T-helper 2 cell treated with Interferon-gamma antibody and Interleukin-4, amounts not matched to agents 5 μg/mL and 100 μg/mL, for 36 hours (primary cell): Measurements from ENCODE around the gene THBS1.

Experiments used
- DNase-seq: peaks from one replicate; pipeline ENCODE4 v3.0.0; 2021; ENCODE audit warnings: low spot score
- H3K27ac Mint-ChIP-seq: one replicate; pipeline ENCODE4 v1.8.0; 2021; ENCODE audit warnings: mild to moderate bottlenecking, mixed read lengths
- H3K27me3 Mint-ChIP-seq: one replicate; pipeline ENCODE4 v1.8.0; 2021; ENCODE audit warnings: low read depth, mixed read lengths
- H3K36me3 Mint-ChIP-seq: one replicate; pipeline ENCODE4 v1.8.0; 2021; ENCODE audit warnings: low read depth, mixed read lengths
- H3K4me1 Mint-ChIP-seq: one replicate; pipeline ENCODE4 v1.8.0; 2021; ENCODE audit warnings: low read depth, mixed read lengths
- H3K4me3 Mint-ChIP-seq: one replicate; pipeline ENCODE4 v1.8.0; 2022; ENCODE audit warnings: mild to moderate bottlenecking, moderate library complexity, mixed read lengths
- H3K9me3 Mint-ChIP-seq: one replicate; pipeline ENCODE4 v1.8.0; 2021; ENCODE audit warnings: mixed read lengths

THBS1 gene

DNA sequence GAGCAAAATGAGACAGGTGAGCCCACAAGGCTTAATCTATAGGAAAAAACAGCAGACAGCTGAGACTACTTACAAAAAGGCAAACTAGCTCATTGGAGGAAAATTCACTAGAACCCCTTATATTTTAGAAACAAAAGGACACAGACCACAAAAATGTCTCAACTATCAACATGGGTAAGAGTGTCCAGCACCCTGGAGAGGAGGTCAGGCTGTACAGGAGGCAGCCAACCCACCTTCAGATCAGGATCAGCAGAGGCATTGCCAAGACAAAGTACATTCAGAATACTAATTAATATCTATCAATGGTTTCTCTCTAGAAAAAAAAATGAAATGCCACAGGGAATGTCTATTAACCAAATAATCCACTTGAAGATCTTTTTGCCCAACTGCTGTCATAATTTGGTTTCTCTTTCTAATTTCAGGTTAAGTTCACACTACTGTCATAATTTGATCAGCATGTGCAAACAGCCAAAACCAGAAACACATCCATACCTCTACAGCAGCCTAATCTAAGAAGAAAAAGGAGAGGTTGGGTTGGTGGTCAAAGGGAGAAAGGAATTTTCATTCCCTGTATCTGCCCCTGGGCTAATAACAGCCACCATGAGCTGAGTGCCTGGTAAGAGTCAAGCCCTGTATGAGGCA lies 26.0 kb upstream of the THBS1 start:
- H3K27ac Mint-ChIP-seq: no peak overlapping the region

DNA sequence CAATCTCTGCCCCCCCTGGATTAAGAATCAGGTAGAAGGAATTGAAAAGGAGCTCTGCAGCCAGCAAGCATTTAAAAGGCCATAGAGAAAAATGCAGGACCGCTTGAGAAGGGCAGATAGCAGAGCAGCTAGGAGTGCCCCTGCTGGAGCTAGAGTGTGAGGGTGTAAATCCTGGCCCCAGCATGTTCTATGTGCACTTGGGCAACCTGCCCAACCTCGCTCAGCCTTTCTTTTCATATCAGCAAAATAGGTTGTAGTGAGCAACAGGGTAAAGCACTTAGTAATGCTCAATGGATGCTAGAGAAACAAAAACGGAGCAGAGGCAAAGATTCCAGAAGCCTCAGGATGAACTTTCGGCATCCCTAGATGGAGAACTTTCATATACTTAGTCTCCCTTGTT lies 25.0 kb upstream of the THBS1 start:
- Mint-ChIP-seq H3K4me1 (peaks cover 9% of the 10 kb centered on the region), H3K9me3 (no peaks in the 10 kb centered on the region), H3K27ac (no peak overlapping the region), H3K4me3 (no peak overlapping the region), H3K36me3 (no peaks in the 10 kb centered on the region), H3K27me3 (peaks cover 16% of the 10 kb centered on the region)
- no peak for DNase-seq

More for the DNA sequence above, 26.0 kb upstream of the THBS1 start:
- Mint-ChIP-seq H3K4me3 (no peak overlapping the region), H3K9me3 (no peaks in the 10 kb centered on the region), H3K36me3 (no peaks in the 10 kb centered on the region), H3K4me1 (peaks cover 9% of the 10 kb centered on the region), H3K27me3 (peaks cover 17% of the 10 kb centered on the region)
- no peak for DNase-seq

DNA sequence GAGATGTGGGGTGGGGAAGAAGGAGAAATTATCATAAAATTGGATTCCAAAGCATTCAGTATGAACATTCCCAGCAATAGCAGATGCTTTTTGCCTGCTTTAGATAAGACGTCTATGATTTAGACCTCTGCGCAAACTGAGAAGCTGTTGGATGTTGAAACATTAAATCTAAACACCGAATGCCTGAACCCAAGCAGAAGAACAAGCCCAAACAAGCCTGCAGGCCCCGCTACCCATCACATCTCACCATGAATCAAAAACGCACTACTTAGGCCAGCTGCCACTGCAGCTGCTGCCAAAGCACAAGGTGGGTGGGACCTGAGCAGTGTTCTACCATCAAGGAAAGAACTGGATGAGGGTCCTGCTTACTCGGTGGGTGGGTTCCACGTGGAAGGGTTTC lies 24.4 kb upstream of the THBS1 start:
- Mint-ChIP-seq H3K4me3 (no peak overlapping the region), H3K36me3 (no peaks in the 10 kb centered on the region), H3K27ac (no peak overlapping the region), H3K4me1 (peaks cover 9% of the 10 kb centered on the region), H3K27me3 (peaks cover 12% of the 10 kb centered on the region), H3K9me3 (no peaks in the 10 kb centered on the region)
- DNase-seq: no peak

DNA sequence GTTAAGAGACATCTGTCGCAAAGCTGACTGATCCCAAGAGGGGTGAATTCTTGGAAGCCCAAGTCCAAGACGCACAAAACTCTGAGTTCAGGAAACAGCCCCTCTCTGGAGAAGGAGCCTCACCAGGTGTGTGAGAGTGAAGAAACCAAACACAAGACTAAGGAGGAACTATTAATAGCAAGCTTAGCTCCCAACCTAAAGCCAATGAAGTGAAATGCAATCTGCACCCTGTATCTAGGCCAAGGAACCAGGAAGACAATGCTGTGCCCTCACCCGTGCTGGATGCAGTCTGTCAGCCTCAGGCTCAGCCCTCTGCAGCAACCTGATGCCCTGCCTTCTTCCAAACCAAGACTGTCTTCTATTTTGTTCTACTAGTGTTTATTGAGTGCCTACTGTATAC lies 22.5 kb upstream of the THBS1 start:
- Mint-ChIP-seq H3K9me3 (no peaks in the 10 kb centered on the region), H3K4me3 (no peak overlapping the region), H3K27me3 (peaks cover 16% of the 10 kb centered on the region)

DNA sequence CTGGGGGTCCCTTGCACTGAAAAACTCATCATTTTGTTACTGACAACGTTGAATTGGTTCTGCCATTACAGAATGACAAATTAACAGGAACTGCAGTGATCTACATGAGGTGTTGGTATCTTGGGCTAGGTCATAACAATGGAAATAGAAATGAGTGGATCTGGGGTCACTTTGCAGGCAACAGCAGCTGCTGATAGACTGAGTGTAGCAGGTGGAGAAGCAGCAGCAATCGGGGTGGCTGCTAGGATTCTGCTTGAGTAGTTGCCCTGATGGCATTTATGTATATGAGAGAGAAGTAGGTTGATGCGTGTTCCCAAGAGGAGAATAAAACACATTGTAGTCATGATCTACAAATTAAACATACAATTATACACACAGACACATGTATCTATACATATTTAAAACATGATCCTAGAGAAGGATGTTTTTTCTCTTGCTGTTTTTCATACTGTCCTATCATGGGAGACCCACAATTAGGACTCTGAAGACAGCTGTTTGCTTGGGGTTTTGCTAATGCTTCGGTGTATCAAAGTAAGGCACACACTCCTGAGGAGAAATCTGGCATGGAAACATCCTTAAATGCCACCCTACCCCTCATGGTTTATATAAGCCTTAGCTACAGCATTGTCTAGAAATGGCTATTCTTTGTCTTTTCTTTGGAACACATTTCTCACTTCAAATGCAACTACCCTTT lies 15.8 kb upstream of the THBS1 start:
- no peak overlapping the region for H3K4me3 Mint-ChIP-seq
- H3K36me3 Mint-ChIP-seq: no peaks in the 10 kb centered on the region
- no peak for DNase-seq
- H3K27ac Mint-ChIP-seq: no peak overlapping the region
- H3K4me1 Mint-ChIP-seq: no peaks in the 10 kb centered on the region
- no peaks in the 10 kb centered on the region for H3K9me3 Mint-ChIP-seq
- H3K27me3 Mint-ChIP-seq: peaks cover 15% of the 10 kb centered on the region

More for the DNA sequence above, 22.5 kb upstream of the THBS1 start:
- Mint-ChIP-seq H3K36me3 (no peaks in the 10 kb centered on the region), H3K4me1 (peaks cover 6% of the 10 kb centered on the region), H3K27ac (no peak overlapping the region)
- no peak for DNase-seq

DNA sequence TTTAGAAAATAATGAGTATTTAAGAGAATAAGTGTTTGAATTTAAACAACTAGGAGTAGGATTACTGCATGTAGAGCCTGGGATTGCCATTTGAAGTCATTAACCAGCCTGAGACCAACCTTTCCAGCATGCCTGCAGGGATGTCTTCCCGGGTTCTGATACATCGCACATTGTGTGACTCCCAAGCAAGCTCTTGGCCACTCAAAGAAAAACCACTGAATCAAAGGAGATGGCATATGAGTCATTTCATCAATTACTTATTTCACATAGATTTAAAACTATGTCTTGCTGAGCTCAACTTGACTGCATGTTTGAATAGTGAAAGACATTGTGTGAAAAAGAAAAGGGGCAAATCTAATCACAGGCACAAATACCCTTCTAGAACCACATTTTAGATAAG lies 15.0 kb upstream of the THBS1 start:
- H3K27ac Mint-ChIP-seq: no peak overlapping the region
- DNase-seq: no peak
- H3K36me3 Mint-ChIP-seq: no peaks in the 10 kb centered on the region
- no peak overlapping the region for H3K4me3 Mint-ChIP-seq
- H3K4me1 Mint-ChIP-seq: no peaks in the 10 kb centered on the region
- H3K9me3 Mint-ChIP-seq: no peaks in the 10 kb centered on the region
- H3K27me3 Mint-ChIP-seq: peaks cover 15% of the 10 kb centered on the region

DNA sequence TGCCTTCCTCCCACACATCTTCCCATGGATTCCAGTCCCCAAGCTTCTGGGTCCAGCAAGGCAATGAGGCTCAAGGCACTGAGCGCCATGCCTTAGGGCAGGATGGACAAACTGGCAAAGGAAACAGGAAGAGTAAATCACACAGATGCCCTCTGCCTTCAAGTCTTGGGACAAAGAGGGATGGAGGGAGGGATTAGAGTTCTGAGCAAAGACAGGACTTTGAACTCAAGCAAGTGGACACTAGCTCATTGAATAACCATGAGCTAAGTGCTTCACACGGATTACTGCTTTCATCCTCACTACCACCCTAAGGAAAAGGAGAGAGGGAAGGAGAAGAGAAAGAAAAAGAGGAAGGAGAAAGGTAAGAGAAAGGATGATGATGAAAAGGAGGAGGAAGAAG lies 7.6 kb upstream of the THBS1 start:
- H3K27ac Mint-ChIP-seq: no peak overlapping the region
- DNase-seq: no peak
- no peaks in the 10 kb centered on the region for H3K36me3 Mint-ChIP-seq

DNA sequence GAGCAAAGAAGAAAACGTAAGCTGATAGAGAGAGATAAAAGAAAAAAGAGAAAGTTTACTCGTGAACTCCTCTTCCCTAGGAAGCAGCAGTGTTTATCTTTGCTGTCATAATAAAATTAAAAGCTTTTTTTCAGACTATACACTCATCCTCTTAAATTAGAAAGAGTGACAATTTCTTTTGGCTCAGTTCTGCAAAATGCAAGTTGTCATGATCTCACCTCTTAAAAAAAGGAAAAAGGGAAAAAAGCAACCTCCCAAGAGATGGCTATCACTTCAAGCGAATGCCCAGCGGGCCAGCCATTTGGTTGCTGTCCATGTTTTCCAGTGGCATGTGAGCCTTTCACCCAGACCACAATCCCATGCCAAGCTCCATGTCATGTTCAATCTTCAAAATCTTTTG lies 7.0 kb upstream of the THBS1 start:
- H3K27ac Mint-ChIP-seq: no peak overlapping the region
- H3K4me3 Mint-ChIP-seq: no peak overlapping the region
- H3K9me3 Mint-ChIP-seq: no peaks in the 10 kb centered on the region
- no peak for DNase-seq
- no peaks in the 10 kb centered on the region for H3K36me3 Mint-ChIP-seq
- peaks cover 37% of the 10 kb centered on the region for H3K27me3 Mint-ChIP-seq
- H3K4me1 Mint-ChIP-seq: no peaks in the 10 kb centered on the region

More for the DNA sequence above, 7.6 kb upstream of the THBS1 start:
- peaks cover 32% of the 10 kb centered on the region for H3K27me3 Mint-ChIP-seq
- no peak overlapping the region for H3K4me3 Mint-ChIP-seq
- no peaks in the 10 kb centered on the region for H3K9me3 Mint-ChIP-seq
- no peaks in the 10 kb centered on the region for H3K4me1 Mint-ChIP-seq

DNA sequence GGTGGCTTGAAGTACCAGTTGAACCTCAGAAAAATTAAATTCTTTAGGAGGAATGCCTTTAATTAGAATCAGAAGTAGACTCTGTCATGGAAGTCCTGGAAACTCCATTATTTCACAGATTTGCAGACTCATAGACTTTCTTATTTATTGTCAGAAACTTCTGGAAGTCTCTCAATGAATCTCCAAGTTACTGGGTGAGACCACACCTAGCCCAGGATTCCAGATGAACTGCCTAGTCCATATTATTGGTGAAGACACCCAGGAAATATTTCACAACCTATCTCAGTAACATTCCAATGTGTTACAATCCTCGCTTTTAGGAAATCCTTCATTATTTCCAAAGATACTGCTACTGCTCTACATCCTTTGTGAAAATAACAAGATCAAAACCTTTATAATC lies 6.5 kb upstream of the THBS1 start:
- Mint-ChIP-seq H3K27me3 (peaks cover 43% of the 10 kb centered on the region), H3K9me3 (no peaks in the 10 kb centered on the region), H3K27ac (no peak overlapping the region), H3K4me3 (no peak overlapping the region), H3K4me1 (no peaks in the 10 kb centered on the region), H3K36me3 (no peaks in the 10 kb centered on the region)
- DNase-seq: no peak

DNA sequence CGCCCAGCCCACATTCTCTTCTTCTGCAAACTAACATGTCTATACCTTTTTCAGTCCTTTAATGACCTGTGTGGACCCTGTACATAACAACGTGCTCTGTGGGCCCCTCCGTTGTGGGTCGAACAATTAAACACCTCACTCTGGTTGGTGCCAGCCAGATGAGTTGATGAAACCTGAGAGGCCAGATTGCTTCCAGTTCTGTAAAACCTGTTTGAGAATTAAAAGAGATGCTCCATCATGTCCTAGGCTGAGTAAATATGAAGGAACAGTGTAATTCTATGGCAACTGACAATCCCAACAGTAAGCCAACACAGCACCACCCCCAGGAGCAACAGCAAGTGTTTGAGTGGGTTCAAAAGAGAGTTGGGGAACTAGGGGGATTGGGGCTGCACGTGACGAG lies 5.7 kb upstream of the THBS1 start:
- peaks cover 46% of the 10 kb centered on the region for H3K27me3 Mint-ChIP-seq
- no peak for DNase-seq
- no peaks in the 10 kb centered on the region for H3K36me3 Mint-ChIP-seq
- no peaks in the 10 kb centered on the region for H3K9me3 Mint-ChIP-seq
- no peak overlapping the region for H3K4me3 Mint-ChIP-seq
- H3K4me1 Mint-ChIP-seq: peaks cover 3% of the 10 kb centered on the region
- no peak overlapping the region for H3K27ac Mint-ChIP-seq

DNA sequence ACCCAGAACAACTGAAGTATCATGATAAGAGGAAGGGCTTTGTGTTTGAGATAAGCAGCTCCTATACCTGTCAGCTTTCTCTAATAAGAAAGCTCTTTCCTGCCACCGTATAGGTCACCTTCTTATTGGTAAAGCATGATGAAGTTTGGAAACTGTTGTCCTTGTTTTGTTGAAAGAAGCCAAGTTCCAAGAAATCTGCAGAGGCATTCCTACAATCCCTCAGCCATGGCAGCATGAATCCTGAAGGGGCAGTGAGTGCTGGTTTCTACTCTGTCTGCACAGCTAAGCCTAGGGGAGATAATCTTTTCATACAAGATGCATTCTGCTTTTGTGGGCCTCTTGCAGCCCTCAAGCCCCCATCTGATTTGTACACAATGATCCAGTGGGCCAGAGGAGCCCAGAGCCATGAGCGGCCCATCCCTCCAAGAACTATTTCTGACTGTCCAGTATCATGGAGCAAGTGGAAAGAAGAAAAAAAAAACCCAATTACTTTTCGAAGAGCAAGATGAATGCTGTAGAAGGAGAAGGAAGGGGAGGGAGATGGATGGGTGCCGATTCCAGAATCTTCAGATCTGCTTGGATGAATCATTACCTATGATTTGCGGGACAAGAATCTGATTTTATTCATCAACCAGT lies 1.9 kb upstream of the THBS1 start:
- no peaks in the 10 kb centered on the region for H3K9me3 Mint-ChIP-seq
- peaks cover 9% of the 10 kb centered on the region for H3K4me1 Mint-ChIP-seq
- no peak overlapping the region for H3K4me3 Mint-ChIP-seq
- H3K27me3 Mint-ChIP-seq: peaks cover 63% of the 10 kb centered on the region
- H3K36me3 Mint-ChIP-seq: no peaks in the 10 kb centered on the region
- no peak overlapping the region for H3K27ac Mint-ChIP-seq
- DNase-seq: no peak

DNA sequence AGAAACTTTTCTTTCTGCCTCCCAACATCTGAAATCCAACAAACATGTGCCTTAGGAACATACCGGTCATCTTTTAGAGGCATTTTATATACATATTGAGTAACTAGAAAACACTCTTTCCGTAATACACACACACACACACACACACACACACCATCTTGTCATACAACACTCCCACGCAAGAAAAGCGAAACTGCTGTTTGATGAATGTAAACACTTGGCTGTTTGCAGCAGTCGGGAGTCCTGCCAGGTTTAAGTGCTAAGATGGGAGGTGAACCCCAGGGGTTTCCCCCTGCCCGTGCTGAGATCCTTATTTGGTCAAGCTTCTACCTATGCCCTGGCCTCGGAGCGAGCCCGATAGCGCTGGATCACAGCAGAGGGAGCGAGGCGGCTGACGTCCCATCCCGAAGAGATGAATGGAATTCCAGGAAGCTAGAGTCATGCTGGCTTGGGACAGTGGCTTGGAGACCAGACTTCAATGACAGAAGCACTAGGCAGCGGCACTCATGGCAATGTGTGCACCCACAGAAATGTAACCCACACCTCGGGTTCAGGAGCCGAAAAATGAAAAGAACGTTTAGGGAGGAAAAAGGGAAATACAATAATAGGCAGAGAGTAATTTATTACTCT lies 1.3 kb upstream of the THBS1 start:
- DNase-seq: no peak
- Mint-ChIP-seq H3K4me1 (peaks cover 9% of the 10 kb centered on the region), H3K9me3 (no peaks in the 10 kb centered on the region), H3K36me3 (no peaks in the 10 kb centered on the region), H3K4me3 (peak overlapping the region; percentile 63), H3K27me3 (peaks cover 60% of the 10 kb centered on the region), H3K27ac (no peak overlapping the region)

DNA sequence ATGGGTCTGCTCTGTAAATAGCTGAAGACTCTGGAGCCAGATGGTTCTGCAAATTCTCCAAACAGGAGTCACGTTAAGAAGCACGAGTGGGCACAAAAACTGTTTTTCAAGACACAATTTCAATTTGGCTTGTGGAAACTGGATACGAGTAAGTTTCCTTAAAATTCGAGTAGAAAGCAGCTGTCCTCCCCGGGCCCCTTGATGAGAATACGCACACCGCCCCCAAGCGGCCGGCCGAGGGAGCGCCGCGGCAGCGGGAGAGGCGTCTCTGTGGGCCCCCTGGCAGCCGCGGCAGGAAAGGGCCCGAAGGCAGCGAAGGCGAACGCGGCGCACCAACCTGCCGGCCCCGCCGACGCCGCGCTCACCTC lies 778 bp upstream of the THBS1 start:
- Mint-ChIP-seq H3K9me3 (no peaks in the 10 kb centered on the region), H3K27ac (no peak overlapping the region), H3K4me3 (peak overlapping the region; percentile 63), H3K36me3 (no peaks in the 10 kb centered on the region), H3K4me1 (peaks cover 11% of the 10 kb centered on the region), H3K27me3 (peaks cover 63% of the 10 kb centered on the region)
- peak; percentile 82 for DNase-seq

DNA sequence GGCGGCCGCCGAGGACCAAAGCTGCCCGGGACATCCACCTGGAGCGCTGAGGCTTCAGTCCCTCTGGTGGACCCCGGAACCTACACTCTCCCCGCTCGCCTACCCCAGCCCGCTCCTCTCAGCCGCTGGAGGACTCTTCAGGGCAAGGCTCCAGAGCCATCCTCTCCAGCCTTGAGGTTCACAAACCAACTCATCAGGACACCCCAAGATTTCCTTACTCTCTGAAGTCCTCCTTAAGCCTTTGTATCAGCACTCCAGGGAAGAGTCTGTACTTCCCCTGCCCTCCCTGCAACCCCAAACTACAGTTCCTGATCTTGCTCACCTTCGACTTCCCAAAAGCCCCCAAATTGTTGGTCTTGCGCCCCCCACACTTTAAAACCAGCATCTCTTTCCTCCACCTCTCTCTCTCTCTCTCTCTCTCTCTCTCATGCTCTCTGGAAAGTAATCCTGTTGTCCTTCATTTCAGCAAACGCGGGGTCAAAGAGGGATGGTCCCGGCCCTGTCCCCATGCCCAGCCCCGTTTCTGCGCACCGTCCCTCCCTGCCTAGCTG lies 438 bp downstream of the THBS1 start:
- no peak for DNase-seq
- Mint-ChIP-seq H3K36me3 (no peaks in the 10 kb centered on the region), H3K9me3 (no peaks in the 10 kb centered on the region), H3K27ac (no peak overlapping the region), H3K4me1 (peaks cover 11% of the 10 kb centered on the region), H3K27me3 (peaks cover 63% of the 10 kb centered on the region), H3K4me3 (peak overlapping the region; percentile 50)
